HepG2 (cell line): Measurements from ENCODE around the gene FAM199X. TPM values are rescaled to one million over a fixed set of nuclear protein-coding genes. Genes with fewer than 3 reads are reported as not detected.

Source experiments
- ATAC-seq: fragments of 200-7000 bp; cut with Tn5 transposase; 3 replicates; pipeline ENCODE4 v1.9.1; 2020; ENCODE audit warnings: mild to moderate bottlenecking, moderate library complexity
- BruUV-seq: library from RNA; stranded (reverse); fragments of 400-500 nt; replicated peaks from 2 replicates; lab custom pipeline; 2021; lab: Mats Ljungman, UMichigan
- CTCF ChIA-PET: fragments of 300-600 bp; formaldehyde crosslinking; extraction: SDS; loops from one replicate; lab custom pipeline; 2021; ENCODE audit warnings: low total read pairs, inconsistent platforms, low intra/inter-chr PET ratio; lab: Yijun Ruan, JAX
- POLR2A ChIA-PET: fragments of 350-600 bp; sonication (Branson Sonifier 250); formaldehyde crosslinking; loops from one replicate; lab custom pipeline; 2020; ENCODE audit warnings: antibody characterized with exemption, inconsistent platforms; lab: Yijun Ruan, JAX
- DNase-seq: peaks from one replicate; pipeline ENCODE4 v3.0.0-alpha.2; 2015; ENCODE audit warnings: low spot score
- FAIRE-seq: peaks from 3 replicates; lab custom pipeline; 2011; peaks lifted over from hg19 to GRCh38; lab: Jason Lieb, UNC
- H2AFZ ChIP-seq: one replicate; pipeline ENCODE4 v1.6.1; 2011; ENCODE audit warnings: low read length, inconsistent platforms
- H3K27ac ChIP-seq: fragments of 300-600 bp; 3 replicates; pipeline ENCODE4 v1.8.0; 2011; ENCODE audit warnings: mixed run types, mild to moderate bottlenecking, mixed read lengths, low read length, inconsistent platforms; ENCODE audit not compliant: insufficient read depth; ENCODE audit errors: extremely low read length
- H3K27me3 ChIP-seq, 2 experiments: fragments of 200-600 bp in 1 of 2; 2 replicates in 1 of 2; 3 replicates in 1 of 2; pipeline versions ENCODE4 v1.6.0 to v1.8.0; 2011; ENCODE audit warnings: low read length in 2 of 2, mild to moderate bottlenecking in 2 of 2, moderate library complexity in 2 of 2, inconsistent platforms in 1 of 2; ENCODE audit not compliant: insufficient read depth in 2 of 2, control insufficient read depth in 1 of 2
- H3K36me3 ChIP-seq, 2 experiments: fragments of 200-600 bp in 1 of 2; replicated peaks in 1 of 2; 2 replicates in 1 of 2; 3 replicates in 1 of 2; pipeline versions ENCODE4 v1.5.1 to v1.8.0; 2011; ENCODE audit warnings: low read length in 2 of 2, inconsistent platforms in 1 of 2; ENCODE audit not compliant: insufficient read depth in 2 of 2, control insufficient read depth in 1 of 2
- H3K4me1 ChIP-seq: 2 replicates; pipeline ENCODE4 v1.5.1; 2012; ENCODE audit warnings: low read length, inconsistent platforms; ENCODE audit not compliant: insufficient read depth
- H3K4me2 ChIP-seq: 2 replicates; pipeline ENCODE4 v1.6.0; 2011; ENCODE audit warnings: low read depth, low read length, inconsistent platforms
- H3K4me3 ChIP-seq, 3 experiments: fragments of 200-600 bp in 1 of 3; sonication (generic), shearing (Covaris generic) in 1 of 3; replicated peaks in 1 of 3; 2 replicates each; pipeline ENCODE4 v1.5.1; 2011 to 2016; ENCODE audit warnings: low read length in 3 of 3, inconsistent platforms in 2 of 3, low read depth in 2 of 3, mild to moderate bottlenecking in 2 of 3, control low read depth in 1 of 3, mixed read lengths in 1 of 3; ENCODE audit not compliant: insufficient read depth in 1 of 3
- H3K79me2 ChIP-seq: one replicate; pipeline ENCODE4 v1.6.1; 2011; ENCODE audit warnings: low read length, inconsistent platforms; ENCODE audit not compliant: insufficient read depth
- H3K9ac ChIP-seq: 2 replicates; pipeline ENCODE4 v1.6.0; 2011; ENCODE audit warnings: mild to moderate bottlenecking, low read depth, low read length, inconsistent platforms; ENCODE audit not compliant: insufficient read depth
- H3K9me3 ChIP-seq: 2 replicates; pipeline ENCODE4 v1.5.1; 2012; ENCODE audit warnings: mild to moderate bottlenecking, low read length
- H4K20me1 ChIP-seq: 2 replicates; pipeline ENCODE4 v1.6.0; 2011; ENCODE audit warnings: inconsistent platforms, mild to moderate bottlenecking, low read length, moderate library complexity; ENCODE audit not compliant: insufficient read depth
- ARNTL ChIP-seq: sonication (generic); formaldehyde crosslinking; IDR thresholded peaks from 2 replicates; pipeline ENCODE4 v1.4.0; 2020; ENCODE audit warnings: mild to moderate bottlenecking, missing genetic modification reagents
- ATF6 ChIP-seq: sonication (generic); formaldehyde crosslinking; conservative IDR thresholded peaks from 2 replicates; pipeline ENCODE4 v1.4.0; 2020; ENCODE audit warnings: missing genetic modification reagents
- FLYWCH1 ChIP-seq: sonication (generic); formaldehyde crosslinking; IDR thresholded peaks from 2 replicates; pipeline ENCODE4 v1.8.1; 2023; ENCODE audit warnings: mild to moderate bottlenecking, missing genetic modification reagents
- HMGXB4 ChIP-seq, 2 experiments: sonication (generic) in 1 of 2; formaldehyde crosslinking in 1 of 2; IDR thresholded peaks; 2 replicates each; pipeline versions ENCODE4 v1.4.0 to v1.6.1; 2018 to 2020; ENCODE audit warnings: missing genetic modification reagents in 2 of 2, borderline replicate concordance in 1 of 2, low read depth in 1 of 2, mild to moderate bottlenecking in 1 of 2, missing biosample characterization in 1 of 2
- MLX ChIP-seq: IDR thresholded peaks from 2 replicates; pipeline ENCODE4 v1.6.1; 2016
- PPARG ChIP-seq: conservative IDR thresholded peaks from 2 replicates; pipeline ENCODE4 v1.6.1; 2016; ENCODE audit warnings: missing biosample characterization, missing genetic modification reagents
- SP2 ChIP-seq: sonication (generic); formaldehyde crosslinking; IDR thresholded peaks from 2 replicates; pipeline ENCODE4 v1.5.1; 2020; ENCODE audit warnings: mild to moderate bottlenecking, missing genetic modification reagents
- TBP ChIP-seq: sonication (generic); formaldehyde crosslinking; IDR thresholded peaks from 2 replicates; pipeline ENCODE4 v1.5.0; 2020; ENCODE audit warnings: missing genetic modification reagents
- ZNF335 ChIP-seq: sonication (generic); formaldehyde crosslinking; IDR thresholded peaks from 2 replicates; pipeline ENCODE4 v1.4.0; 2020; ENCODE audit warnings: missing genetic modification reagents
- ZNF557 ChIP-seq: sonication (generic); formaldehyde crosslinking; IDR thresholded peaks from 2 replicates; pipeline ENCODE4 v1.4.0; 2020; ENCODE audit warnings: missing genetic modification reagents
- ZNF761 ChIP-seq: sonication (generic); formaldehyde crosslinking; conservative IDR thresholded peaks from 2 replicates; pipeline ENCODE4 v1.4.0; 2020; ENCODE audit warnings: mild to moderate bottlenecking, missing genetic modification reagents
- in situ Hi-C: cut with HindIII; loops from 2 replicates; pipeline ENCODE4 v1.10.0; 2017; ENCODE audit warnings: low pct_unique_long_range_greater_than_20kb; ENCODE audit not compliant: extremely low pct_ligation_motif_present
- intact Hi-C: fragments of 100-400 bp; cut with micrococcal nuclease; formaldehyde crosslinking; loops from one replicate; pipeline ENCODE4 v1.10.0; 2022; ENCODE audit not compliant: unreplicated experiment
- polyA plus RNA-seq, 8 experiments: library from polyadenylated mRNA; depleted of rRNA in 3 of 8; stranded (reverse) in 7 of 8; unstranded in 1 of 8; fragments of >200 nt; fragmentation: Illumina TruSeq in 4 of 8; extraction: Trizol in 4 of 8; gene quantifications; 2 replicates each; pipeline versions ENCODE4 v1.2.1 to v1.2.3, GENCODE V29; 2011 to 2016; ENCODE audit warnings: low read depth in 4 of 8, missing spikeins in 1 of 8, mixed read lengths in 1 of 8; ENCODE audit not compliant: insufficient read depth in 1 of 8
- total RNA-seq, 5 experiments: library from RNA; depleted of rRNA; stranded (reverse); fragments of >200 nt; fragmentation: Illumina TruSeq; extraction: Trizol; gene quantifications; 2 replicates each; pipeline ENCODE4 v1.2.3, GENCODE V29; 2016; ENCODE audit warnings: low read depth in 1 of 5

FAM199X gene
- total and polyA plus RNA-seq, 2 of the 13 experiments (the other 11 are each of a cell fraction or from before 2014, with no cell fraction given) = 5.1 to 18.0 TPM

GRCh38 chrX:104117759-104118158, 48.5 kb upstream of the FAM199X start:
- DNase-seq (no peak), FAIRE-seq (no peak), ATAC-seq (no peak)
- H4K20me1 ChIP-seq = no peaks in the 10 kb centered on the region
- no peaks in the 10 kb centered on the region for H3K27me3 ChIP-seq
- H2AFZ ChIP-seq = no peak overlapping the region
- H3K79me2 ChIP-seq = no peaks in the 10 kb centered on the region
- no peak overlapping the region for H3K4me3 ChIP-seq
- H3K9ac ChIP-seq = no peak overlapping the region
- no peaks in the 10 kb centered on the region for H3K4me1 ChIP-seq
- ChIA-PET CTCF (no interaction called here), POLR2A (no interaction called here)
- in situ Hi-C loops = loop anchor here (25.0 kb wide), 2 partner anchors 280 to 580 kb away; partner anchors contain the start of gene RAB9B
- H3K27ac ChIP-seq = no peak overlapping the region
- no peak overlapping the region for H3K4me2 ChIP-seq
- no peaks in the 10 kb centered on the region for H3K9me3 ChIP-seq
- no peaks in the 10 kb centered on the region for H3K36me3 ChIP-seq
- TF ChIP-seq MLX (CRISPR knock-in tag) (no peak), SP2 (CRISPR knock-in tag) (no peak), ZNF557 (CRISPR knock-in tag) (no peak), ARNTL (CRISPR knock-in tag) (no peak), PPARG (CRISPR knock-in tag) (no peak), HMGXB4 (CRISPR knock-in tag; IDR thresholded peaks at IDR 0.05; ENCODE audit: borderline replicate concordance in 1 of 2, low read depth in 1 of 2) (no peak), TBP (no peak), ZNF761 (no peak), ZNF335 (no peak), FLYWCH1 (CRISPR knock-in tag) (no peak), ATF6 (no peak)
- BruUV-seq = no TSS peak
- intact Hi-C loops = no loop called here
